NCI-H748 (cell line): Measurements from ENCODE around the gene SNRNP70.
"Not testable (repeated sequence)": the region's sequence is repeated elsewhere in the genome, so short reads cannot be mapped to it uniquely, and the experiment has no call there.

Experiments used
- DNase-seq: peaks from one replicate; lab custom pipeline; 2025; ENCODE audit not compliant: unreplicated experiment; lab: John Stamatoyannopoulos, UW

The SNRNP70 gene

DNA sequence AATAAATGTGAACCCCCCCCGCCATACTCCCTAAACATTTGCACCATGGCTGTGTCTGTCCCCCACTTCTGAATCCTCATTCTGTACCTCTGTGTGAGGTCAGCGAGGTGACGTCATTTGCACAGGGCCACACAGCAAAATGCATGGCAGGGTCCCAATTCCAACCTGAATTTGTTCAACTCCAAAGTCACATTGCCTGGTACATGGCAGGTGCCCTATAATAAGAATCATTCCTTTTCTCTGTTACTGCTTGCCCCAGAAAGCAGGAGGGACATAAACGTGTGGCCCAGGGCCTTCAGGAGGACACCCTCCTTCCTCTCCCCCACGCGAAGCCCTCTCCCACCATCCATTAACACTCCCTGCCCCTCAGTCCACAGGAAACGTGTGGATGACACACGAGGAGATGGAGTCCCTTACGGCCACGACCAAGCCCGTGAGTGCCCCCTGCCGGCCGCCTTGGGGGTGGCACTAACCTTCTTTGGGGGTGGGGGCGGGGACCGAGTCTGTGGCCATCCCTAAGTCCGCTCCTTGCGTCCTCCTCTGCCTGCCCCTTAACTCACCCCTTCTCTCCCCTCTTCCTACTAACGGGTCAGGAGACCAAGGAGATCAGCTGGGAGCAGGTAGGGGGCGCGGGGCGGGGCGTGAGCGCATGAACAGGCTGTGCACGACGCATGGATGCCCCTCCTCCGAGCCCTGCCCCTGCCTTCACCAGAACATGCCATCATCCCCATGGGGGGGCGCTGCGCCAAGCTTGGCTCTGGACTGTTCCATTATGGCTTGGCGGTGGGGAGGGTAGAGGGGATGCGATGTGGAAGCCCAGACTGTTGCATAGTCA is 60.5 kb downstream of the SNRNP70 start:
- DNase-seq: peak; percentile 86

GRCh38 chr19:49146408-49146770 is 61.1 kb downstream of the SNRNP70 start:
- not testable (repeated sequence) for DNase-seq

DNA sequence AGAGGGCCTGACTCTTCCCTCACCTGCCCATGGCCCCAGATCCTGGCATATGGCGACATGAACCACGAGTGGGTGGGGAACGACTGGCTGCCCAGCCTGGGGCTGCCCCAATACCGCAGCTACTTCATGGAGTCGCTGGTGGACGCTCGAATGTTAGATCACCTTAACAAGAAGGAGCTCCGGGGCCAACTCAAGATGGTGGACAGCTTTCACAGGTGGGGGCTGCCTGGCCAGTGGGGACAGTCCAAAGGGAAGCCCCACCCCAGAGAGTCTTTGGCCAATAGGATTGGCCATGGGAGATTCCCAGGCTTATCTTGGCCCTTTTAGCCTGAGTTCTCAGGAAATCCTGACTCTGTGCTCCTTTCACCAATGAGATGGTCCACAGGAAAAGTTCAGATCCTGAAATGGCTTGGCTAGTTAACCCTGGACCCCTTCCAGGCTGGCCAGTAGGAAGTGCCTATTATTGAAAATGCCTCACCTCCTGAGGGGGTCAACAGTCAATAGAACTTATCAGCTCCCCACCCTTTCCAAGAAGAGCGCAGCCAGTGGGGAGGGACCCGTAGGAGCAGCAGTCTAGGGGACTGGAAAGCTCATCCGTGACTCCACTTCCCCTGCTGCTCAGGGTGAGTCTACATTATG is 62.9 kb downstream of the SNRNP70 start:
- no peak for DNase-seq

GRCh38 chr19:49148784-49149651 is 63.8 kb downstream of the SNRNP70 start:
- peak; percentile 96 for DNase-seq

DNA sequence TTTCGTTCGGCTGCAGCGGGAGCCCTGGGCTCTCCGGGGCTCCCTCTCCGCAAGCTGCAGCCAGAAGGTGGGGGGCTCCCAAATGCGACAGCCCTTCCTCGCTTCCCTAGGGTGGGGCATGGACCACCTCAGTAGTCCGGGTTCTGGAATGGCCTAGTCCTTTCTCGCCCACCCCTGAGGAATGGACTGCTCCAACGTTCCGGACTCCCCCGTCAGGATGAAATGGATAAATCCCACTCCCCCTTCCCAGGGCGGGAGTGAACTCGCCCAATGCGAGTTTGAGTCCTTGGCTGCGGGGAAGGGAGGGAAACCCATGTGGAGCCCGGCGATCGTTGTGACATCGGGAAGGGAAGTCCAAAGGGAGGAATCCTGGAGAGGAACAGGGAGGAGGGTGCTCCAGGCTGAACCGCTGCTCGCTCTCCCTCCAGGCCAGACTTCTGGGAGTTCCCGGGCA is 64.4 kb downstream of the SNRNP70 start:
- peak; percentile 92 for DNase-seq

DNA sequence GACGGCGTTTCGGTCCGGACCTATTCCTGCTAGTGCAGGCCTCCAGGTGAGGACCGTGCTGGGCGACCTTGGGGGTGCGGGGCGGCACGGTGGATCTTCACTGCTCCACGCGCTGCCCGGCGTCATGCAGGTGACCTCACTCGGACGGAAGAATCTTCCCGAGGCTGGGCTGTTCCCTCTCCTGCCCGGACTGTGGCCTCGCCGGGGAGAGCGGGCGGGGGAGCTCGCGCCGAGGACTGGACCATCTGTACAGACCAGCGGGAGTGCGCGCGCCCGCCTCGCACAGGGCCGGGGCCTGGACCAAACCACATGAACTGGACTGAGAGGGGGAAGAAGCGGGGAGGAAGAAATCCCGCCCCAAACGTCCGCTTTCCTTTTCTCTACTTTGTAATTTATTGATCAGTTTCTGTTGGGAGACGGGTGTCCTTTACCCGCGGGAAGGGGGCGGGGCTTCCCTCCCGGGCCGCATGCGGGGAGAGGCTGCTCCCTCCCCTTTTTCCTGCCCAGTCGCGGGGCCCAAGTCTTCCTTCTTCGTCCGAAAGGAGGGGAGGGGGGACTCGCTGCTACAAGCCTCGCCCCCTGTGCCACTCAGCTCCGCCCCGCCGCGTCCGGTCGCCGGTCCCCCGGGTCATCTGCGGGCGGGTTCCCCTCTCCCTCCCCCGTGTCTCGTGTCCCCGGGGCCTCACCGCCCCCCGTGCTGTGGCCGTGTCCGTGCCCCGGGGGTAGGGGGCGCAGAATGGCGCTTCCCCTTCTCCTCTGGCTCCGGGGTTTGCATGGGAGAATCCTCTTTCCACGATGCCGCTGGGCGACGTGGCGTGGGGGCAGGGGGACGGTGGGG is 65.1 kb downstream of the SNRNP70 start:
- peak; percentile 94 for DNase-seq

- no peak for DNase-seq
These were observed 65.6 kb downstream of the SNRNP70 start for GRCh38 chr19:49150944-49151243.

GRCh38 chr19:49151267-49152118 is 66.2 kb downstream of the SNRNP70 start:
- peak; percentile 96 for DNase-seq

GRCh38 chr19:49152119-49152550 is 66.9 kb downstream of the SNRNP70 start:
- DNase-seq: no peak

DNA sequence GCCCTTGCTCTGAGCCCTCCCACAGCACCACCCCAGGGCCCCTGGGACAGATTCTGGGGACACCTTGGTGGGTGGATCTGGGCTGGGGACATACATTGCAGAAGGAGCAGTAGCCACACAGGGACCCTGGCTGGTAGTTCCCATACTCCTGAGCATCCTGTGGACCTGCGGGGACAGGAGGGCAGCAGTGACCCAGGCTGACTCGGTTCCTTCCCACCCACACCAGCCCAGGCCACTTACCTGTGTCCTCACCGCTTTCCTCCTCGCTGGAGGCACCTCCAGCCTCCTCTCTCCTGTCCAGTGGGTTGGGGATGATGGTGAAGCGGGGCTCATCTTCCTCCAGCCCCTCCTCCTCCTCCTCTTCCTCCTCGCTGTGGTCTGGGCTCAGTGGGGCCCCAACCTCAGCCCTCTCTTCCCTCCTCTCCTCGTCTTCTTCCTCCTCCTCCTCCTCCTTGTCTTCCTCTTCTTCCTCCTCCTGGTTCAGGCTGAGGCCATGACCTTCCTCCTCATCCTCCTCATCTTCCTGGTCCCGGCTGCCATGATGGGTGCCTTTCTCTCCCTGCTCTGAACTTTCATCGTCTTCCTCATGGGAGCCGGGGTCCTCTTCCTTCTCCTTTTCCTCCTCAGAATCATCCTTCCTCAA is 68.0 kb downstream of the SNRNP70 start:
- no peak for DNase-seq

GRCh38 chr19:49154279-49154678 is 69.0 kb downstream of the SNRNP70 start:
- no peak for DNase-seq

- DNase-seq: no peak
These were observed 70.0 kb downstream of the SNRNP70 start, which contains the start of gene HRC for GRCh38 chr19:49155005-49155819. Gene HRC, minus strand, starts transcription at chr19:49155396. Its CDS starts 159 bp downstream, at chr19:49155237.

DNA sequence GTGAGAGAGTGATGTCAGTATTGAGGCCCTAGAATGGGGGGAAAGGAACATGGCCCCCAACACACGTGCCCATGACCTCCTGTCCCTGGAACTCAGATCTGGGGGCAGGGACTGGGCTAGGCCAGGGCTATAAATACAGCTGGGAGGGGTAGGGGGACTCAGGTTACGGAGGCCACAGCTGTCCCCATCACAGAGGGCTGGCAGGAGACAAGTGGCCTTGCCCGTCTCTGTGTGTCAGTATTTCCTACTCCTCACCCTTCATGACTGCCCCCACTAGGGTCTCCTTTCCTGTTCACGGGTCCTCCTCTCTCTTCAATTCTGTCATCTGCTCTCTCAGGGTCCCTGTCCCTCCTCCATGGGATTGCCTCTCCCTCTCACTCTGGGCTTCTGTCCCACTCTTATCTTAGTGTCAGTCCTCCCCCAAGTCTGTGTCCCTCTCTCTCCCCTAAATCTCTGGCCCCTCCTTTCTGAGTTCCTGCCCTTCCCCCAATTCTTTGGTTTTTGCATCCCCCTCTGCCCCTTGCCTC is 70.6 kb downstream of the SNRNP70 start:
- no peak for DNase-seq

DNA sequence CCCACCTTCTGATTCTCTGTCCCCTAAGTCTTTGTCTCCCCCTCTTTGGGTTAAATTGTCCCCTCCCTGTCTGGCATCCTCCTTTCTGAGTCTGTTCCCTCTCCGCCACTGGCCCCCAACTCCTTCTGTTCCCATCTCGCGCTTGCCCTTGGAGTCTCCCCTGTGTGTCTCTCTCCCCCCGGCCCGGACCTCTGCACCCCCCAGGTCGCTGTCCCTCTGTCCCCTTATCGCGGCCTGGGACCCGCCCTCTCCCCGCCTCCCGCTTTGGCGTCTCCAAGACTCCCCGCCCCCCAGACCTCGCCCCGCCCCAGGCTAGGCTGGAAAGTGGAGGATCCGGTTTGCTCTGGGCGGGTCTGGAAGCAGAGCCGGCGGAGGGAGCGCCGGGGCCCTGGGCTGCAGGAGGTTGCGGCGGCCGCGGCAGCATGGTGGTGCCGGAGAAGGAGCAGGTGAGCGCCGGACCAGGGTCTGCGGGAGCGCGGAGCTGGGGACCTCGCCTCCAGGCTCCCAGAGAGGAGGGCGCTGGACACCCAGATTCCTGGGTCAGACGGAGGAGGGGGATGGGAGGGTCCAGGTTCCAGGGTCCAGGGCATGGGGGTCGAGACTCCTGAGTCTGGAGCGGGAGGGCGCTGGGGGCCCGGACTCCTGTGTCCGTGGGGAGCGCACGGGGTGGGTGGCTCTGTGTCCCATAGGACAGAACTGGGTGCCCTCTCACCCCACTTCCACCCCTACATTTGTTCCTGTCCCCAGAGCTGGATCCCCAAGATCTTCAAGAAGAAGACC is 72.4 kb downstream of the SNRNP70 start, which contains the start of gene TRPM4:
Gene TRPM4, plus strand, starts transcription at position 348 of the 780 bp plus-strand sequence. Its CDS starts 75 bp downstream, at position 423.
- peak; percentile 94 for DNase-seq
